ENCODE measurements around the gene IQGAP1.

The IQGAP1 gene

GRCh38 chr15:90513893-90514292 is 125.9 kb downstream of the IQGAP1 start (continued):
- peak; percentile 92 for TF ChIP-seq ZNF518A (tag by site-specific recombination; conservative IDR thresholded peaks at IDR 0.05; ENCODE audit: low read depth)

GRCh38 chr15:90519688-90520087 is 131.6 kb downstream of the IQGAP1 start:
- CTCF ChIA-PET: interaction anchor here (0.8 to 1.0 kb wide), 2 partner anchors 8 to 128 kb away, joined by 3 to 4 read pairs; no protein-coding TSS in a partner anchor
- TF ChIP-seq HOXA7 (CRISPR knock-in tag; IDR thresholded peaks at IDR 0.05; ENCODE audit: borderline replicate concordance) (no peak), ZNF529 (tag by site-specific recombination; IDR thresholded peaks at IDR 0.05; ENCODE audit: insufficient replicate concordance) (no peak), ZNF660 (tag by site-specific recombination; IDR thresholded peaks at IDR 0.05) (no peak), ZNF76 (tag by site-specific recombination; IDR thresholded peaks at IDR 0.05; ENCODE audit: borderline replicate concordance, low read depth) (no peak), ZNF18 (tag by site-specific recombination; IDR thresholded peaks at IDR 0.05) (peak; percentile 39; the same call in 1 of the 2 replicates), ZNF664 (tag by site-specific recombination; IDR thresholded peaks at IDR 0.05) (no peak), ZSCAN18 (tag by site-specific recombination; IDR thresholded peaks at IDR 0.05) (no peak), ZNF549 (tag by site-specific recombination; IDR thresholded peaks at IDR 0.05) (no peak)
- POLR2A ChIA-PET: no interaction called here
- Histone ChIP-seq H3K36me3 (ENCODE audit: control insufficient read depth in 2 of 2, insufficient read depth in 1 of 2, low read length in 2 of 2) (no peaks in the 10 kb centered on the region), H3K4me1 (ENCODE audit: control insufficient read depth, insufficient read depth, low read length) (0 out of 2 replicates have a peak, but pooled peaks cover 2% of the 10 kb centered on the region), H3K9me3 (ENCODE audit: control insufficient read depth, insufficient read depth, low read depth, low read length) (no peaks in the 10 kb centered on the region), H3K4me3 (ENCODE audit: low read depth, low read length) (no peak overlapping the region), H3K27ac (ENCODE audit: extremely low read depth, low read depth, low read length) (no peak overlapping the region)

- H3K27ac ChIP-seq (ENCODE audit: extremely low read depth, low read depth, low read length): no peak overlapping the region
- ChIA-PET CTCF (interaction anchor here (1.0 kb wide), 2 partner anchors 8 to 38 kb away, joined by 3 to 4 read pairs; no protein-coding TSS in a partner anchor), POLR2A (interaction anchor here (1.0 to 2.4 kb wide), 2 partner anchors 8 to 10 kb away, joined by 4 to 9 read pairs; partner anchors contain the start of gene CRTC3)
- H3K4me1 ChIP-seq (ENCODE audit: control insufficient read depth, insufficient read depth, low read length): 0 out of 2 replicates have a peak, but pooled peaks cover 2% of the 10 kb centered on the region
- H3K4me3 ChIP-seq (ENCODE audit: low read depth, low read length): no peak overlapping the region
- no peaks in the 10 kb centered on the region for H3K9me3 ChIP-seq (ENCODE audit: control insufficient read depth, insufficient read depth, low read depth, low read length)
- no peaks in the 10 kb centered on the region for H3K36me3 ChIP-seq (ENCODE audit: control insufficient read depth in 2 of 2, insufficient read depth in 1 of 2, low read length in 2 of 2)
- TF ChIP-seq ZNF843 (tag by site-specific recombination; IDR thresholded peaks at IDR 0.05) (no peak), ZNF175 (tag by site-specific recombination; IDR thresholded peaks at IDR 0.05) (no peak), PRDM2 (tag by site-specific recombination; IDR thresholded peaks at IDR 0.05; ENCODE audit: borderline replicate concordance) (no peak), ZFP69B (tag by site-specific recombination; IDR thresholded peaks at IDR 0.05) (no peak), EGR2 (tag by site-specific recombination; IDR thresholded peaks at IDR 0.05; ENCODE audit: low read depth) (no peak), PBX3 (CRISPR knock-in tag; IDR thresholded peaks at IDR 0.05) (no peak)
Measured at GRCh38 chr15:90520365-90520764, 132.3 kb downstream of the IQGAP1 start.

Measured in HEK293 (cell line).